AG09319 (cell line): ENCODE results near the gene ZNF280C.

Experiments
- DNase-seq: peaks from one replicate; pipeline ENCODE4 v3.0.0-alpha.2; 2010; ENCODE audit warnings: low read depth; ENCODE audit errors: extremely low read depth
- CTCF ChIP-seq: IDR thresholded peaks from 2 replicates; pipeline ENCODE4 v1.5.1; 2011; ENCODE audit warnings: low read depth, mild to moderate bottlenecking, inconsistent platforms, low read length, moderate library complexity

Gene ZNF280C

GRCh38 chrX:130296743-130297142 lies 28.0 kb upstream of the ZNF280C start:
- DNase-seq = no peak
- no peak for TF ChIP-seq CTCF

- TF ChIP-seq CTCF = no peak
- DNase-seq = no peak
Measured at GRCh38 chrX:130296297-130296678, 27.6 kb upstream of the ZNF280C start.

GRCh38 chrX:130295519-130296296 lies 27.0 kb upstream of the ZNF280C start:
- DNase-seq = no peak
- TF ChIP-seq CTCF = no peak

- DNase-seq = no peak
- no peak for TF ChIP-seq CTCF
Measured at GRCh38 chrX:130287071-130287770, 18.5 kb upstream of the ZNF280C start.

GRCh38 chrX:130285710-130286109 lies 17.0 kb upstream of the ZNF280C start:
- DNase-seq = no peak
- no peak for TF ChIP-seq CTCF

GRCh38 chrX:130285069-130285620 lies 16.4 kb upstream of the ZNF280C start:
- TF ChIP-seq CTCF = no peak
- DNase-seq = no peak

- DNase-seq = no peak
- TF ChIP-seq CTCF = no peak
Measured at GRCh38 chrX:130282151-130282550, 13.5 kb upstream of the ZNF280C start.
